Measurements from ENCODE around the gene NOTUM.

DNA sequence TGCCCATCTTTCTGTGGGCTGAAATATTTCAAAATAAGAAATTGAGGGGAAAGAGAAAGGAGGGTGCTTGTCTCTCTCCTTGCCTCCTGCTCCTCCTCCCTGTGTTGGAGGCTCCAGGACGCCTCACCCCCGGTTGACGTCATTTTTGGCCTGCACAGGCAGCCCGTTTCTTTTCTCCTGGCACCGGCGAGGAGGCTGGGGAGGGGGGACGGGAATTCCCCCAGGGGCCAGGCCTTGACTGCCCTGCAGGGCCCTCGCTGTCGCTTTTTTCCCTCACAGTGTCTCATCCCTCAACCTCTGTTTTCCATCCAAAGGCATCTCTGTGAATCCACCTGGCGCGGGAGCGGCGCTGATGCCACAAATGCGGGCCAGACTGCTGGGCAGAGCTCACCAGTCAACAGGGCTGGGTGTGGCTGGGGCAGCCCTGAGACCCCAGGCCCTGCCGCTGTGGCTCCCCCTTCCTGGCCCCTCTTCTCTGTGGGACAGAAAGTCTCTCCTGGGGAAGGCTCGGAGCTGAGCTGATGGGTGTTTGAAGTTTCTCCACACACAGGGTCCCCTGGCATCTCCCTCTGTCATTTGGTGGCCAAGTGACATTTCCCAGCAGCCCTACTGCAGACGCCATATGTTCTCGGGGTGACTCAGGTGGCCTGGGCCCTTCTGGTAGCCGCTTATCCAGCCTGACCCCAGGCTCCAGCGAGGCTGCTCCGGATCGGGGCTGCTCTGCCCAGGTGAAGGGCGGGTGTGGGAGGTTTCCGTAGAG lies 45.7 kb upstream of the NOTUM start:
- TF ChIP-seq, protein P1, sequence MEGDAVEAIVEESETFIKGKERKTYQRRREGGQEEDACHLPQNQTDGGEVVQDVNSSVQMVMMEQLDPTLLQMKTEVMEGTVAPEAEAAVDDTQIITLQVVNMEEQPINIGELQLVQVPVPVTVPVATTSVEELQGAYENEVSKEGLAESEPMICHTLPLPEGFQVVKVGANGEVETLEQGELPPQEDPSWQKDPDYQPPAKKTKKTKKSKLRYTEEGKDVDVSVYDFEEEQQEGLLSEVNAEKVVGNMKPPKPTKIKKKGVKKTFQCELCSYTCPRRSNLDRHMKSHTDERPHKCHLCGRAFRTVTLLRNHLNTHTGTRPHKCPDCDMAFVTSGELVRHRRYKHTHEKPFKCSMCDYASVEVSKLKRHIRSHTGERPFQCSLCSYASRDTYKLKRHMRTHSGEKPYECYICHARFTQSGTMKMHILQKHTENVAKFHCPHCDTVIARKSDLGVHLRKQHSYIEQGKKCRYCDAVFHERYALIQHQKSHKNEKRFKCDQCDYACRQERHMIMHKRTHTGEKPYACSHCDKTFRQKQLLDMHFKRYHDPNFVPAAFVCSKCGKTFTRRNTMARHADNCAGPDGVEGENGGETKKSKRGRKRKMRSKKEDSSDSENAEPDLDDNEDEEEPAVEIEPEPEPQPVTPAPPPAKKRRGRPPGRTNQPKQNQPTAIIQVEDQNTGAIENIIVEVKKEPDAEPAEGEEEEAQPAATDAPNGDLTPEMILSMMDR (IDR thresholded peaks at IDR 0.05), result no peak
- TF ChIP-seq ZFX (IDR thresholded peaks at IDR 0.05; ENCODE audit: borderline replicate concordance), result no peak

Data from 22Rv1 (cell line).